GM23248 (cell line): ENCODE results near the gene BCL2L11.

Experiments used
- EZH2 ChIP-seq: fragments of 200-600 bp; sonication (generic); IDR thresholded peaks from 2 replicates; pipeline ENCODE4 v1.6.1; 2018; ENCODE audit warnings: antibody characterized with exemption, mild to moderate bottlenecking; ENCODE audit not compliant: insufficient read depth, poor library complexity, severe bottlenecking
- EZH2phosphoT487 ChIP-seq: fragments of 200-600 bp; sonication (generic); IDR thresholded peaks from 2 replicates; pipeline ENCODE4 v1.6.1; 2018; ENCODE audit warnings: antibody characterized with exemption, moderate library complexity, mild to moderate bottlenecking, low read depth; ENCODE audit not compliant: insufficient read depth

- TF ChIP-seq EZH2 (no peak), EZH2phosphoT487 (no peak)
Observed at GRCh38 chr2:111167863-111168162, 47.1 kb downstream of the BCL2L11 start.
